ENCODE measurements around the gene NEUROD2. TPM values are rescaled to one million over a fixed set of nuclear protein-coding genes. Genes with fewer than 3 reads are reported as not detected.

The NEUROD2 gene
- total RNA-seq, 2 donors from 2014 or later = not detected

DNA sequence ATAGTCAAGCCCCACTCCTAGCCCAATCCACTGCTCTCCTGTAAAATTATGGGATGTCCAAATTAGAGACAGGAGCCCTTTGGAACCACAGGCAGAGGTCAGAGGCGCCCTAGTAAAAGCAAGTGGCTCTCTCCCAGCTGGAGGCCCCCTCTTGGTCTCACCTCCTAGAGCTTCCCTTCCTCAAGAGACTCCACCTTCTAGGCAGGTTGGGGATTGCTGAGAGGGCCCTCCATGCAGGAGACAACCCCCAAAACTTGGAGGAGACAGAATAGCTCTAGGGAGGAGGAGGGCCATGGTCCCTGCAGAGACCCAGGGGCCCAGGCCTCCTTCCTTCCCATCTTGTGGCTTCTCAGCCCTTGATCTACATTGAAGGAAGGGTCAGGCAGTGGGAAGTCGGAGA lies 29.4 kb downstream of the NEUROD2 start:
- no peak for ATAC-seq

DNA sequence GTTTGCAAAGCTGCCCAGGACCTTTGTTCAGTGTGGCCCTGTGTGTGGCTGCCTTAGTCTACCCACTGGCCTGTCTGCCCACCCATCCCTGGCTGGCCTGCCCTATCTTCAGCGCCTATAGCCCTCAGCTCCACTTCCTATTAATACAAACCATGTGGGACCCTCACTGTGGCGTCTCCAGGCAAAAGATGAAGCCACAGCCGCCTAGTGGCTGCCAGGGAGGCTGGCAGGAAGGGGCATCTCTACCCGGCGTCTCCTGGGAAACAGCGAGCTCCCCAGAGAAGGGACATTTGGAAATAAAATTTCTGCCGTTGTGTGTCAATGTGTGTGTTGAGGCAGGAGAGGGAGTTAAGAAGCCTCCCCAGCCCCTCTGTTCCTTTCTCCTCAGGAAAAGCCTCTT lies 31.5 kb downstream of the NEUROD2 start:
- 29 to 47% methylated on average over 7 of the region's 7 CpGs for WGBS, 2 donors
- intact Hi-C loops (cut with DNase I) = no loop called here

More for the DNA sequence above, 29.4 kb downstream of the NEUROD2 start:
- H3K36me3 ChIP-seq (replicated peaks in 1 of 2; ENCODE audit: insufficient read depth in 1 of 2, low read depth in 2 of 2) = no peaks in the 10 kb centered on the region
- H3K9me3 ChIP-seq = no peaks in the 10 kb centered on the region
- H3K27ac ChIP-seq = no peak overlapping the region
- intact Hi-C loops (cut with DNase I) = no loop called here
- H3K27me3 ChIP-seq = no peaks in the 10 kb centered on the region
- peaks cover 20% of the 10 kb centered on the region for H3K4me1 ChIP-seq
- WGBS, 2 donors = 71 to 81% methylated on average over 2 of the region's 2 CpGs
- TF ChIP-seq, protein P1, sequence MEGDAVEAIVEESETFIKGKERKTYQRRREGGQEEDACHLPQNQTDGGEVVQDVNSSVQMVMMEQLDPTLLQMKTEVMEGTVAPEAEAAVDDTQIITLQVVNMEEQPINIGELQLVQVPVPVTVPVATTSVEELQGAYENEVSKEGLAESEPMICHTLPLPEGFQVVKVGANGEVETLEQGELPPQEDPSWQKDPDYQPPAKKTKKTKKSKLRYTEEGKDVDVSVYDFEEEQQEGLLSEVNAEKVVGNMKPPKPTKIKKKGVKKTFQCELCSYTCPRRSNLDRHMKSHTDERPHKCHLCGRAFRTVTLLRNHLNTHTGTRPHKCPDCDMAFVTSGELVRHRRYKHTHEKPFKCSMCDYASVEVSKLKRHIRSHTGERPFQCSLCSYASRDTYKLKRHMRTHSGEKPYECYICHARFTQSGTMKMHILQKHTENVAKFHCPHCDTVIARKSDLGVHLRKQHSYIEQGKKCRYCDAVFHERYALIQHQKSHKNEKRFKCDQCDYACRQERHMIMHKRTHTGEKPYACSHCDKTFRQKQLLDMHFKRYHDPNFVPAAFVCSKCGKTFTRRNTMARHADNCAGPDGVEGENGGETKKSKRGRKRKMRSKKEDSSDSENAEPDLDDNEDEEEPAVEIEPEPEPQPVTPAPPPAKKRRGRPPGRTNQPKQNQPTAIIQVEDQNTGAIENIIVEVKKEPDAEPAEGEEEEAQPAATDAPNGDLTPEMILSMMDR (IDR thresholded peaks at IDR 0.05) = no peak
- no peak for TF ChIP-seq POLR2A (IDR thresholded peaks at IDR 0.05)
- no peak for DNase-seq
- no peak overlapping the region for H3K4me3 ChIP-seq

DNA sequence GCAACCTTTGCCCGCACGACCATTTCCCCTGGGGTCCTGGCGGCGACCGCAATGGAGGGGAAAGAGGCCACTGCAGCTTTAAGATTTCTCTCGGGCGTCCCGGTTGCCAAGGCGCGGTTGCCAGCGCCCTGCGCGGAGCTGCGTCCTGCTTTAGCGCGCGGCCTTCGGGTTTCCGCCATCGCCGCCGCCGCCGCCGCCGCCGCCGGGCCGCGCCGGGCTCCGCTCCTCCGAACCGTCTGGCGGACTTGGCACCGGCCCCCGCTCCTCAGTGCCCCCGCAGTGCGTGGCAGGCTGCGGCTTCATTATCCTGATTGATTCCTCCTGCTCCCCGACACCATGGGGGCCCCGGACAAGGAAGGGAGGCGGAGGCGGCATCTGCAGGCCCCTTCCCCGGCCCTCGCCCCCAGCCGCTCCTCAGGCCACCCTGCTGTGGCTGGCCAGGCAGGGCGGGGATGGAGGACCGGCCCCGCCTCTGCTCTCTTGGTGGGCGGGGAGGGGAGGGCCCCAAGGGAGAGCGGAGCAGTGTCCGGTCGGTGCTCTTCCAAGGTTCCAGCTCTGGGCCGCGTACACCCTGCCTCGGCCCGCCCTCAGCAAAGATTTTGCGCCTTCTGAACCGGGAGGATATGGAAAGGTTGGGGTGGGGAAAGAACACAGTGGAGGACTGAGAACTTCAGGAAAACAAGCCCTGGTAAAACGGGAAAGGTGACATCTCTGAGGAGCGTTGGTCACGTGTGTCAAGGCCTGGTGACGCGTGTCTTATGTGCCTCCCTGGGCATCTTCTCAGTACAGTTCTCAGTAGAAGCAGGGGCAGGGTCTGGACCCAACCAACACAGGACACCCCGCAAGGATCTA lies 34.0 kb downstream of the NEUROD2 start:
- Histone ChIP-seq H3K4me3 (peak overlapping the region; percentile 40 to 43), H3K9me3 (no peaks in the 10 kb centered on the region), H3K36me3 (replicated peaks in 1 of 2; ENCODE audit: insufficient read depth in 1 of 2, low read depth in 2 of 2) (no peaks in the 10 kb centered on the region), H3K4me1 (peaks cover 11% of the 10 kb centered on the region), H3K27me3 (no peaks in the 10 kb centered on the region), H3K27ac (peak overlapping the region; percentile 42 to 81 (median 72))
- DNase-seq (peak; percentile 65 to 77 (median 68)), ATAC-seq (peak; percentile 84)
- TF ChIP-seq, protein P1 (IDR thresholded peaks at IDR 0.05) = peak in 1 of 7 experiments; percentile 12
- TF ChIP-seq POLR2A (IDR thresholded peaks at IDR 0.05) = peak; percentile 14 to 50 (median 46)
- intact Hi-C loops (cut with DNase I) = no loop called here
- WGBS, 2 donors = 3 to 4% methylated on average over 34 to 65 of the region's 66 CpGs

More for the DNA sequence above, 31.5 kb downstream of the NEUROD2 start:
- ATAC-seq = no peak
- Histone ChIP-seq H3K4me1 (peaks cover 25% of the 10 kb centered on the region), H3K9me3 (no peaks in the 10 kb centered on the region), H3K27ac (no peak overlapping the region), H3K27me3 (no peaks in the 10 kb centered on the region), H3K4me3 (no peak overlapping the region), H3K36me3 (replicated peaks in 1 of 2; ENCODE audit: insufficient read depth in 1 of 2, low read depth in 2 of 2) (no peaks in the 10 kb centered on the region)
- TF ChIP-seq, protein P1 (IDR thresholded peaks at IDR 0.05) = peak in 6 of 7 experiments; percentile 8 to 33 (median 15)
- no peak for TF ChIP-seq POLR2A (IDR thresholded peaks at IDR 0.05)
- no peak for DNase-seq

DNA sequence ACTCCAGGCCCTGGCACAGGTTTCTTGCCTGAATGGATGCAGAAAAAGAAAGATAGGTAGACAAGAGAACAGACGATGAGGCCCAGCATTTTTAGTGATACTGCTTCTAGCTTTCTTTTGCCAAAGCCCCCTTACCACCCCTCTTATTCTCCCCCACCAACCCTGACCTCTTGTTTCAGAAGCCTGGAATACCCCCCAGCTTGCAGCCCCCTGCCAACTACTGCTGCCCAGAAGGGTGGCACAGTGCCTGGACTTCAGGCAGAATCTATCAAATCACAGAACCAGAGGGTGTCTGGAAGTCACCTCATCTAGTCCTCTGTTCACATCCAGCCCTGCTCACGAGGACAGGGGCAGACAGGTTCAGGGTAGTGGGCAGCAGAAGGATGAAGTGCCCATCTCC lies 35.6 kb downstream of the NEUROD2 start:
- WGBS, 2 donors = 84 to 86% methylated on average over 2 of the region's 2 CpGs
- intact Hi-C loops (cut with DNase I) = no loop called here
- Histone ChIP-seq H3K27ac (no peak overlapping the region), H3K4me1 (peaks cover 10% of the 10 kb centered on the region), H3K9me3 (no peaks in the 10 kb centered on the region), H3K27me3 (no peaks in the 10 kb centered on the region), H3K4me3 (no peak overlapping the region), H3K36me3 (replicated peaks in 1 of 2; ENCODE audit: insufficient read depth in 1 of 2, low read depth in 2 of 2) (no peaks in the 10 kb centered on the region)
- ATAC-seq (no peak), DNase-seq (no peak)
- TF ChIP-seq, protein P1 (IDR thresholded peaks at IDR 0.05) = no peak
- no peak for TF ChIP-seq POLR2A (IDR thresholded peaks at IDR 0.05)

Measured in body of pancreas (tissue), 4 donors.